ENCODE results near the gene CBL.

CBL gene

DNA sequence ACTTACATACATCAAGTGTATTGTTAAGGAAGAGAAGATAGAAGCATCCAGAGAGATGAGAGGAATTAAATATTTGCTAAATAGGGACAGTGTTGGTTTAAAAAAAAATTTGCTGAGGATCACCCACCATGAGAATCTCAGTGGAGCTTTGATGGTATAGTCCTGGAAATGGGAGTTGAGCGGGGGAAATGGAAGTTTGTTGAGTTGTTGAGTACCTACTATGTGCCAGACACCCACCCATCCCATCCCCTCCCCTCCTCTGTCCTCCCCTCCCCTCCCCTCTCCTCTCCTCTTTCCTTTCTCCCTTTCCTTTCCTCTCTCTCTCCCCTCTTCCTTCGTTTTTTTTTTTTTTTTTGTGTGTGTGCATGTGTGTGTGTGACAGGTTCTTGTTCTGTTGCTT, 145.1 kb downstream of the CBL start:
- DNase-seq = no peak

GRCh38 chr11:119352857-119353260, 146.7 kb downstream of the CBL start:
- no peak for DNase-seq

GRCh38 chr11:119355091-119355843, 149.1 kb downstream of the CBL start:
- DNase-seq = peak; percentile 25

DNA sequence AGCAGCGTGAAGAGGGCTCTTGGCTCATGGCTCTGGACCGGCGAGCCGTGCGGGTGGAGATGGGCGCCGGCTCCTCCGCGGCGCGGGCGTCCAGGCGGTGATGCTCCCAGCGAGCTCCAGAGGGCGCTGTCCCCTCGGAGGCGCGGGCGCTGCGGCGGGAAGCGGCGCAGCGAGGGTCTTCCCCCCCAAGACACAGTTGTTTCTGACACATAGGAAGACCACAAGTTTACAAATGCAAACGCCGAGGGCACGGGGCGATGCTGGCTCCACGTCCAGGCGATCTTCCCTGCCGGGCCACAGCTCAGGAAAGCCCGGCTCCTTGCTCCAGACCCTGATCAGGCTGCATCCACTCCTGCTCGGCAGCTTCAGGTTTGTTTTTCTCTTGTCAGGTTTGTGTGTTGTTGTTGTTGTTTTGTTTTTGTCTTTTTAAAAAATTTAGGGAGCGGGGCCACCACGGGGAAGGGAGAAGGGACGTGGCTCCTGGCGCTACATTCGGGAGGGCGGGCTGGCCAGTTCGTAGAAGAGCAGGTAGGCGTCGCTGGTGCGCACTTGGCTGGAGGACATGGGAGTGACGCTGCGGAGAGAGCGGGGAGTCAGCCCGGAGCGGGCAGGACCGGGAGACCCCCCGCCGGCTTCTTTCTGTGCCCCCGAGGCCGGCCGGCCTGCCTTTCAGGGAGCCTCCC, 150.4 kb downstream of the CBL start:
- DNase-seq = peak; percentile 83

DNA sequence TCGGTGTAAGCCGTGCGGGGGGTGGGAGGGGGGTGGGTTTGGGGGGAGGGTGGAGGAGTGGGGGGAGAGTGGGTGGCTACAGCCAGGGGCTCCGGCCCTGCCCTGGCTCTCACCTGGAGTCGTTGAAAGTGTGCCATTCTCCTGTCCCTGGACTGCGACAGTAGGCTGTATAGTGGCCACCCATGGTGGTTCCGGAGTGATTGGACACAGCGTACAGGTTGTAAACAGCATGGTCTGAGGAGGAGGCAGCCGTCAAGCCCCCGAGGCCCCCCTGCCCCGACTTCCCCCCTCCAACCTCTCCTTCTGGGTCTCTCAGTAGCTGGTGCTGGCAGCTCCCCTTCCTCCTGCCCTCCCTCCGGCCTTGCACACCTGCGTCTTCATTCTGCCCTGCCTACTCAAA, 150.9 kb downstream of the CBL start:
- no peak for DNase-seq
